ENCODE results near the gene PKP3.

Gene PKP3

DNA sequence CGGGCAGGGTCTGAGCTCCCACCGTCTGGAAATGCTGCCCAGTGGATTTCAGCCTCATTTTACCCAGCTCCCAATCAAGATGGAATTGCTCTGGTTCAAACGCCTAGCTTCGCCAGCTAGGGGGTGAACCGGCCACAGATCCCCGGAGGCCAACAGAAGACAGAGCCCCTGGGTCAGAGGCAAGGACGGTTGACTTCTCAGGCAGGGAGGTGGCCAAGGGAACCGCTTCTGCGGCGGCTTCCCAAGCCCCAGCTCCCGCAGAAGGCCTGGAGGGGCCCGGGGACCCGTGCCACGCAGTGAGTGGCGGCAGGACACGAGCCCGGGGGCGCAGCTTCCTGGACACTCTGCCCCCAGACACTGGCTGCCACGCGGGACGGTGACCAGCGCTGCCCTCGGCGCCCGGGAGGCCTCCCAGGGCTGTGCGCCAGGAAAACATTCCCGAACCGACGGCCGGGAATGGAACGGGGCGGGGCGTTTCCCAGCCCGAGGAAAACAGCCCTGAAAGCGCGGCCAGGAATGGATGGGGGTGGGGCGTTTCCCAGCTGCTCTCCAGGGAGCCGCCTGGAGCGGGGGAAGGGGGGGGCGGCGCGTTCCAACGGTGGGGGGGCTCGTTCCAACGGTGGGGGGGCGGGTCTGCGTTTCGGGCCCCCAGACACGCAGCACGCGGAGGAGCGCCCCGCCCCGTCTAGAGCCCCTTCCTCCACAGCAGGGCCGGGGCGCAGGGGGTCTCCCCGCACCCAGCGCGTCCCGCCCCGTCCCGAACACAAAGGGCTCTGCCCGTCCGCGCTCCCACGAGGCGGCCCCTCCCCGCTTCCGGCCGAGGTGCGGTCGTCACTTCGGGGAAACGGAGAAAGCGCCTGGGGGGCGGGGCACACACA, 38.2 kb upstream of the PKP3 start:
- peak; percentile 81 for ATAC-seq (ENCODE audit: low read depth)
- H3K27me3 ChIP-seq (ENCODE audit: insufficient read depth, poor library complexity, severe bottlenecking) = no peaks in the 10 kb centered on the region
- TF ChIP-seq CTCF (IDR thresholded peaks at IDR 0.05; ENCODE audit: poor library complexity, severe bottlenecking) = no peak
- H3K27ac ChIP-seq (ENCODE audit: poor library complexity, severe bottlenecking) = peak overlapping the region; percentile 87
- DNase-seq (ENCODE audit: low spot score) = peak; percentile 93
- peaks cover 15% of the 10 kb centered on the region for H3K4me1 ChIP-seq (ENCODE audit: insufficient read depth, poor library complexity, severe bottlenecking)
- H3K4me3 ChIP-seq (ENCODE audit: severe bottlenecking) = peak overlapping the region; percentile 32
- no peaks in the 10 kb centered on the region for H3K9me3 ChIP-seq (ENCODE audit: severe bottlenecking)
- no peaks in the 10 kb centered on the region for H3K36me3 ChIP-seq (ENCODE audit: low read depth)

GRCh38 chr11:356610-357009, 37.4 kb upstream of the PKP3 start:
- H3K9me3 ChIP-seq (ENCODE audit: severe bottlenecking) = no peaks in the 10 kb centered on the region
- ATAC-seq (ENCODE audit: low read depth) (no peak), DNase-seq (ENCODE audit: low spot score) (no peak)
- TF ChIP-seq CTCF (IDR thresholded peaks at IDR 0.05; ENCODE audit: poor library complexity, severe bottlenecking) = no peak
- no peak overlapping the region for H3K4me3 ChIP-seq (ENCODE audit: severe bottlenecking)
- no peaks in the 10 kb centered on the region for H3K36me3 ChIP-seq (ENCODE audit: low read depth)
- peaks cover 11% of the 10 kb centered on the region for H3K4me1 ChIP-seq (ENCODE audit: insufficient read depth, poor library complexity, severe bottlenecking)
- H3K27ac ChIP-seq (ENCODE audit: poor library complexity, severe bottlenecking) = no peak overlapping the region
- H3K27me3 ChIP-seq (ENCODE audit: insufficient read depth, poor library complexity, severe bottlenecking) = no peaks in the 10 kb centered on the region

DNA sequence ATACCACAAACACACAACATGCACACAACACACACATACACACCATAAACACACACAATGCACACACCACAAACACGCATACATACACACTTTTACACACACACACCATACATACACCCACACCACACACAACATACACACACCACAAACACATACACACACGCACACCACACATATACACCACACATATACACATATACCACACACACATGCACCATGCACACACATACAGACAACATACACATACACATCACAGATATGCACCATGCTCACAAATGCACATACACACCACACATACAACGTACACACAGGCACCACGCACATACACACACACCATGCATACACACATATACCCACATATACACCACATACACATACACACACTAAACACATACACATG, 36.4 kb upstream of the PKP3 start:
- TF ChIP-seq CTCF (IDR thresholded peaks at IDR 0.05; ENCODE audit: poor library complexity, severe bottlenecking) = no peak
- ATAC-seq (ENCODE audit: low read depth) = no peak
- H3K4me1 ChIP-seq (ENCODE audit: insufficient read depth, poor library complexity, severe bottlenecking) = peaks cover 11% of the 10 kb centered on the region

DNA sequence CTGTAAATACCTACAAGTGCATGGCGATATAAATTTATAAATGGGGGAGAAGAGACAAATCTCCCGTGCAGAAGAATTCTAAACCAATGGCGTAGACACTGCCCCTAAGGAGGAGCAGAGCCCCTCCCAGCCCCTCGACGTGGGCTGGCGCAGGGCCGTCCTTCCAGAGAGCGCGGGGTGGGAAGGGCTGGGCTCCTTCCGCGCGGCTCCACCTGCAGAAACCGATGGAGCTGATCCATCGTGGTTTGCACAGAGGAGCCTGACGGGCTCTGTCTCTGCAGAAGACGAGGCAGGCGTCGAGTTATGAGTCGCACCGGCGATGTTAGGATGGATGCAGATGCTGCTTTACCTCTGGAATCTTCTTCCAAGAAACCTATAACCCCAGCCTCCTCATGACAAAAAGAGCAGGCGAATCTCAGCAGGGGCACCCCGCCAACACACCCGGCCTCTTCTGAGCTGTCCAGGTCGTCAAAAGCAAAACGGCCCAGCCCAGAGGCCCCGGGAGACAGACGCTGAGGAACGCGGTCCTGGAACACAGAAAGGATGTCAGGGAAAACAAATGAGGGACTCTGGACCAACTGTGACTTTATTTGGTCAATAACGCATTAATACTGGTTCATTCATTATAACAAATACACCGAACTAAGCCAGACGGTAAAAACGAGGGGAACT, 35.7 kb upstream of the PKP3 start:
- Histone ChIP-seq H3K27ac (ENCODE audit: poor library complexity, severe bottlenecking) (no peak overlapping the region), H3K9me3 (ENCODE audit: severe bottlenecking) (no peaks in the 10 kb centered on the region), H3K27me3 (ENCODE audit: insufficient read depth, poor library complexity, severe bottlenecking) (no peaks in the 10 kb centered on the region), H3K4me3 (ENCODE audit: severe bottlenecking) (no peak overlapping the region), H3K4me1 (ENCODE audit: insufficient read depth, poor library complexity, severe bottlenecking) (peaks cover 9% of the 10 kb centered on the region), H3K36me3 (ENCODE audit: low read depth) (no peaks in the 10 kb centered on the region)
- no peak for TF ChIP-seq CTCF (IDR thresholded peaks at IDR 0.05; ENCODE audit: poor library complexity, severe bottlenecking)
- DNase-seq (ENCODE audit: low spot score) (no peak), ATAC-seq (ENCODE audit: low read depth) (no peak)

More for the DNA sequence above, 36.4 kb upstream of the PKP3 start:
- no peaks in the 10 kb centered on the region for H3K9me3 ChIP-seq (ENCODE audit: severe bottlenecking)
- no peaks in the 10 kb centered on the region for H3K36me3 ChIP-seq (ENCODE audit: low read depth)
- no peak overlapping the region for H3K27ac ChIP-seq (ENCODE audit: poor library complexity, severe bottlenecking)
- H3K27me3 ChIP-seq (ENCODE audit: insufficient read depth, poor library complexity, severe bottlenecking) = no peaks in the 10 kb centered on the region
- H3K4me3 ChIP-seq (ENCODE audit: severe bottlenecking) = no peak overlapping the region
- no peak for DNase-seq (ENCODE audit: low spot score)

Measured in RWPE2 (cell line).